Fibroblast of skin of scalp (primary cell): Measurements from ENCODE around the gene DFFB.

Experiments
- DNase-seq: peaks from one replicate; pipeline ENCODE4 v3.0.0-alpha.2; 2013

Gene DFFB

DNA sequence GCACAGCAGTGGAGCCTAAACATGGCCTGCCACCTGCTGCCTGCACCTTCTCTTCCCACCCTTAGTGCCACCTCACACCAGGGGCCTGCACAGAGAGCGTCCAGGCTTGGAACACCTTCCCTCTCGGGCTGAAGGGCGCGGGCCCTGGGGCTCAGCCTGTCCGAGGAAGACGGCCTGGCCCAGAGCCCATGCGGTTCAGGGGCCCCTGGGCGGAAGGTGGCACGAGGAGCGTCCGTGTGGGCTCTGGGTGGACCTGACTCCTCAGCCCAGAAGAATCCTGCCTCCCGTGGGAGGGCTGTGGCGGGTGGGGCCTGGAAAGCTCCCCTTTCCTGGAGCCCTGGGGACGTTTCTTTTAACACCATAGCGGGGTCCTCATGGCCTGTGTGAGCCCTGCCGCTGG is 19.4 kb downstream of the DFFB start:
- no peak for DNase-seq

DNA sequence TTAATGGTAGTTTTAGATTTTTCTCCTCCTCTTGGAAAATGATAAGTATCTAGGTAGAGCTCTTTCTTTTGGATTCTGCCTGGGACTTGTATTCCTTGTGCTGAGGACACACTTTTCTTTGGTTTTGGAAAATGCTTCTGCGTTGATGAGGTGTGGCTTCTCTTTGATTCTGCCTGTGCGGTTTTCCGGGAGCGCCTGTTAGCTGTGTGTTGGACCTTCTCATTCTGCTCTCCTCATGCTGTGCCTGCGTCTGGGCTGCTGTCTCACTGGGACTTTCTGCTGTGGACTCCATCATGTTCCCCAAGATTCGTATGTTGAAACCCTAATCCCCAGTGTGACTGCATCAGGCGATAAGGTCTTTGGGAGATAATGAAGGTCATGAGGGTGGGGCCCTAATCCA is 21.8 kb downstream of the DFFB start:
- DNase-seq: no peak

GRCh38 chr1:3879787-3880428 is 22.6 kb downstream of the DFFB start:
- DNase-seq: no peak

GRCh38 chr1:3880429-3881192 is 23.3 kb downstream of the DFFB start:
- no peak for DNase-seq

DNA sequence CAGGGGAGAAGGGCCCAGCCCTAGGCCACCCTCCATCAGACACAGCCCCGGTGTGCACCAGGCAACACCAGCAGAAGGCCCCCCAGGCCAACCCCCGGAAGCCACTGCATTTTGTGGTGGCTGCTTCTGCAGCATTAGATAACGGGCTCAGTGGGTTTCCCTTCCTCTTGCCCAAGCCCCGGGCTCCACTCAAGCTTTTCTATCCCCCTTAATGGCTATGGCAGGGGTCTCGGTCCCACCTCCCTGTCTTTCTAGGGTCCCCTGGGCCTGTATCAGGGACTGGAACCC is 23.9 kb downstream of the DFFB start:
- DNase-seq: no peak

GRCh38 chr1:3883194-3883925 is 26.1 kb downstream of the DFFB start:
- DNase-seq: no peak

GRCh38 chr1:3884966-3885365 is 27.7 kb downstream of the DFFB start:
- DNase-seq: no peak

- DNase-seq: no peak
Observed at GRCh38 chr1:3885611-3886010, 28.3 kb downstream of the DFFB start.

DNA sequence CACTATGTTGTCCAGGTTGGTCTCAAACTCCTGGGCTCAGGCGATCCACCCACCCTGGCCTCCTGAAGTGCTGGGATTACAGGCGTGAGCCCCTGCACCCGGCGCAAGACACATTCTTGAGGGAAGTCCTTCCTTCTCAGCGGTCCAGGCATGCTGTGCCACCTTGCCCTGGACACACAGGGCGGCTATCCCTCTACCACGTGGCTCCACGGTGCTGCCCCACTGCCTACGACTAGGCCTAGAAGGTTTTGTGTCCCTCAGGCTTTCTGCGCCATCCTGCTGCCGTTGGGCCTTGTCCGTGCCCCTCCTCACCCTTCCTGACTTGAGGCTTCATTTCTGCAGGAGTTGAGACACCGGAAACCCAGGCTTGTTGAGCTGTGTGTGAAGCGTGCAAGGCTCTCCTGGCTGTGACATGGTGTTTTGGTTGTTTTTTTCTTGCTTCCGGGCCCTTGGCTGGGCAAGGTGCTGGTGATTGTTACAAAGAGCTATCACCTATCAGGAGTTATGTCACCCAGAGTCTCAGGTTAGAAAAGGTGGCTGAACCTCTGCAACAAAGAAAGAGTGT is 28.9 kb downstream of the DFFB start:
- DNase-seq: no peak

DNA sequence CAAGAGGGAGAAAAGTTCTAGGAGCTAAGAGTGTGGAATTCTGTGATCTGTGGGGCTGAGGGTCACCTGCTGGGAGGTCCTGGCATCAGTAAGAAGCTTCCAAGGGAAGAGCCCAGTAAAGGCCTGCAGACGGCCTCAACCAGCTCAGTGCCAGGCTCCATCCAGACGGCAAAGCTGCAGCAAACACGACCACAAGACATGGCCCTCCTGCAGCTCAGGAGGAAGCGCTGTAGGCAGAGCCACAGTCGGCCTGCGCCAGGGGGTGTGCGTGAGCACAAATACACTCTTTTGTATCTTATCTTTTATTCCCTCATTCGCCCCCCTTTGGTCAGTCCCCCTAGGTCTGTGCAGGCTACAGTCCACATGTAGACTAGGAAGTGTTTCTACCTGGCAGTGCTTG is 29.4 kb downstream of the DFFB start:
- no peak for DNase-seq

- DNase-seq: no peak
Observed at GRCh38 chr1:3888301-3888700, 31.0 kb downstream of the DFFB start.

GRCh38 chr1:3889936-3890335 is 32.7 kb downstream of the DFFB start:
- no peak for DNase-seq

GRCh38 chr1:3890389-3891328 is 33.4 kb downstream of the DFFB start:
- DNase-seq: no peak

DNA sequence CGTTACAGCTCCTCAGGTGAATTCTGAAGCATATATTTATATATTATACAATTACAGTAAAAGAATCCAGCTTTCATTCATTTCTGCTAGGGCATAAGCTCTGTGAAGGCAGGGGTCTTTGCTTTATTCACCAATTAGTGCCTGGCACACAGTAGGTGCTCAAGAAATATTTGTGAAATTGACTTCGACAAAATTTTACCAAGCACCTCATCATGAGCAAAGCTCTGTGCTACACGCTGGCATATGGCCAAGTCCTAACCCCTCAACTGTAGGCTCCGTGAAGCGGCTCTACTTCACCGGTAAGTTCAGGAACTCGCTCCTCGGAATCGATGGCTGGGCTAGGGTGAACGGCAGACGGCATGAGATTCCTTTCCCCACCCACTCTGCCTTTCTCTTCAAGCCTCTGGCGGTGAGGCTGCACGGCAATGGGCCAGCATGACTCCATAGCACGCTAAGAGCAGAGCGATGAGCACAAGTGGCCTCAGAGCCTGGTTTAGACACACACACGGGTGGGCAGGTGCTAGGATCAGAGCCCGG is 34.1 kb downstream of the DFFB start:
- no peak for DNase-seq

GRCh38 chr1:3892748-3893147 is 35.5 kb downstream of the DFFB start:
- no peak for DNase-seq

DNA sequence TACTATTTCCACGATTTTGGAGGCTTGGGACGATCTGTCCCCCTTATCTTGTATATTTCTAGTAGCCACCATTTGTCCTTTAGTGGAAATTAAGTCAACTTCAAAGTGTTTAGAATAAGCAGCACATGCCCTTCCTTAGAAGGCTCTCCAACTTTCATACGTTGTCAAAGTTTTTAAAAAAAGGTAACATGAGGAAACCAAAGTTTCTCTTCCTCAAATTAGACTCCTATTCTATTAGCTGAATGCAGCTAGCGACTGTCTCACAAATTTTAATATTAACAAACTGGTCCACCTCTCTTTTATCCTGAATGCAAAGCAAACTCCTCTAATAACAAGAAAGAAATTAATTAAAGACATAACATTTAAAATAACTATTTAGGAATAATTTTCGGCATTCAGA is 35.9 kb downstream of the DFFB start:
- DNase-seq: no peak

DNA sequence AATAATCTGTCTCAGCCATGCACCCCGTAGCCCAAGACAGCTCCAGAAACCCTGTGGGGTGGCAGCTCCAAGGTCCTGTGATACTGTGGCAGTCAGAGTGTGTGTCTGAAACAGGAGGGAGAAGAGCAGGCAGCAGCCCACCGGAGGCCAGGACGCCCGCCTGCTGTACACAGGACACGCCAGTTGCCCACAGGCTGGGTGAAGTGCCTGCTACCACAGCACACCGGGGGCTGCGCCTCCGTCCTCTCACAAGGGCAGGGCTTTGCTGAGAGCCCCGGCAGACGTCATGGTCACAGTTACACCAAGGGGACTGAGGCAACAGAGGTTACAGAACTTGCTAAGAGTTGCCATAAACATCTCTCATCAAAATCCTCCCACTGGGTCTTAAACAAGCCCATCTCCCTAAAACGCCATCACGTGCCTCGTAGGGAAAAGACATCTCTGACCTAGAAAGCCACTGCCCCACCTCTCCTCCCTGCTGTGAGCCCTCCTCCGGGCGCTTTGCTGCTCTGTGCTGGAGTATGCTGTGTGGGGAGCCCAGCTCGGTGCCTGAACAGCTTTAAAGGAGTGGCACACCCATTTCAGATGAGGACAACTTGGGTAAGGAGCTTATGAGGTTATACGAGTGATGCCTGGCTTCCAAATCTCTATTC is 37.5 kb downstream of the DFFB start:
- no peak for DNase-seq

GRCh38 chr1:3895279-3895950 is 38.1 kb downstream of the DFFB start:
- no peak for DNase-seq

- DNase-seq: no peak
Observed at GRCh38 chr1:3895951-3896325, 38.7 kb downstream of the DFFB start.

DNA sequence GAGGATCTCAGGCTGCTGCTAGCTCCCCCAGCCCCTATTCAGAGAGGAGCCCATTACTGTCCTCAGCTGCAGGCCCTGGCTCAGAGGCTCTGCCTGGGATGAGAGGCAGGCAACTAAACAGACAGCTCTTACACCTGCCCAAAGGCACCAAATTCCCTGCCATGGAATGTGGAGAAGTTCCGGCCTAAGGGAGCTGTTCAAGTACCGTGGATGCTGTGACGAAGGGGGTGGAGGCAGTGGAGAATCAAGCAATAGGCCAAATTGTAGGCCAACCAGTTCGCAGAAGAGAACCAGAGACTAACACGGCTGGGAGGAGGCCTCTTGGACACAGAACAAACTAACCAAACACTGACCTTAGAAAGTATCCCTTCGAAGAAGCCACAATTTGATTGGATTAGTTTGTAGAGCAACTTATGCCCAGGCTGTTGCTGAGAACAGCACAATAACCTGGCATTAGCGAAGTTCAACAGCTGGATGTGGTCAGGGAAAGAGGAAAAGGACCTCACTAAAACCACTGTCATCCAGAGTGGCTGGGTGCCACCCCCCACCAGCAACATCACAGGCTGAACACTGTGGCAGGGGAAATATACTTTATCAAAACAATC is 39.2 kb downstream of the DFFB start:
- no peak for DNase-seq

DNA sequence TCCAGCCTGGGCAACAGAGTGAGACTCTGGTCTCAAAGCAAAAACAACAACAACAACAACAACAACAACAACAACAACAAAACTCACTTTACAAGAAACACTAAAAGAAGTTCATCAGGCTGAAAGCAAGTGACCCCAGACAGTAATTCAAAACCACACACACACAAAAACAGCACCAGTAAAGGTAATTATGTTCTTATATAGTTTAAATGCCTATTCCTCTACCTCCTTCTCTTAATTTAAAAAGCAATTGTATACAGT is 41.1 kb downstream of the DFFB start:
- DNase-seq: no peak
